ENCODE results near the gene ATMIN.

Gene ATMIN

DNA sequence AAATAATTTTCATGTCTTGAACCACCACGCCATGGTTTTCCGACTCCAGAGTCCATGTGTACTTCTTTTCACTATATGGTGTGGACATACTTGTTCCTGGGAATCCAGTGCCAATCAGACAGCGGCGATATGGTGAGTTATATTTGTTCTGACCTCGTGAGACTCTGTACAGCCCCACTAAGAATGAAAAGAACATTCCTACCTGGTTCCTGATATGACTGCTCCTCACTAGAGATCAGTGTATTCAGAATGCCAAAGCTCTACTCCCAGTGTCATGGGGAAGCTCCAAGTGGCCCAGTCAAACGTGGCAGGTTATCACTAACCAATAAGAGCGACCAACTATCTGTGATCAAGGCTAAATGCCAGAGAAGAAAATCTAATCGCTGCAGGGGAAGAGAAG, 35.3 kb downstream of the ATMIN start:
- TF ChIP-seq, protein P1, sequence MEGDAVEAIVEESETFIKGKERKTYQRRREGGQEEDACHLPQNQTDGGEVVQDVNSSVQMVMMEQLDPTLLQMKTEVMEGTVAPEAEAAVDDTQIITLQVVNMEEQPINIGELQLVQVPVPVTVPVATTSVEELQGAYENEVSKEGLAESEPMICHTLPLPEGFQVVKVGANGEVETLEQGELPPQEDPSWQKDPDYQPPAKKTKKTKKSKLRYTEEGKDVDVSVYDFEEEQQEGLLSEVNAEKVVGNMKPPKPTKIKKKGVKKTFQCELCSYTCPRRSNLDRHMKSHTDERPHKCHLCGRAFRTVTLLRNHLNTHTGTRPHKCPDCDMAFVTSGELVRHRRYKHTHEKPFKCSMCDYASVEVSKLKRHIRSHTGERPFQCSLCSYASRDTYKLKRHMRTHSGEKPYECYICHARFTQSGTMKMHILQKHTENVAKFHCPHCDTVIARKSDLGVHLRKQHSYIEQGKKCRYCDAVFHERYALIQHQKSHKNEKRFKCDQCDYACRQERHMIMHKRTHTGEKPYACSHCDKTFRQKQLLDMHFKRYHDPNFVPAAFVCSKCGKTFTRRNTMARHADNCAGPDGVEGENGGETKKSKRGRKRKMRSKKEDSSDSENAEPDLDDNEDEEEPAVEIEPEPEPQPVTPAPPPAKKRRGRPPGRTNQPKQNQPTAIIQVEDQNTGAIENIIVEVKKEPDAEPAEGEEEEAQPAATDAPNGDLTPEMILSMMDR (IDR thresholded peaks at IDR 0.05; ENCODE audit: low read depth, low read length): no peak
- no peak for DNase-seq (ENCODE audit: low read depth, low spot score)
- no peak overlapping the region for H3K4me3 ChIP-seq (ENCODE audit: low read depth, low read length)
- in situ Hi-C loops (cut with HindIII; ENCODE audit: low sequenced_read_pairs): no loop called here

DNA sequence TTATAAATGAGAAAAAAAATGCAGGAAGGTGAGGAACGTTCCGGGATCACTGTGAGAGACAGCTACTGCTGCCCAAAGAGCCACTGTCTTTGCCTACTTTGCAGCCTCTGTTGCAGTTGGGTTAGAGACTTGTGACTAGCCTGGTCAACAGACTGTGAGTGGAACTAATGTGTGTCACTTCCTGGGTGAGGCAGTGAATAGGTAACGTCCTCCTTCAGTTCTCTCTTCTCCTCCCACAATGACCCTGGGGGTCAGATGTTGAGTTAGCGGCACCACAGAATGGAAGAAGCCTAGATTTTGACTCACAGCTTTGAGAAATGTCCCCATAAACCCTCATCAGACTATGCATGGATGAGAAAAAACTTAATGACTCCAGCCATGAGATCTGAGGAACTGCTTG, 36.2 kb downstream of the ATMIN start:
- TF ChIP-seq, protein P1 (IDR thresholded peaks at IDR 0.05; ENCODE audit: low read depth, low read length): no peak
- DNase-seq (ENCODE audit: low read depth, low spot score): no peak
- in situ Hi-C loops (cut with HindIII; ENCODE audit: low sequenced_read_pairs): no loop called here
- no peak overlapping the region for H3K4me3 ChIP-seq (ENCODE audit: low read depth, low read length)

DNA sequence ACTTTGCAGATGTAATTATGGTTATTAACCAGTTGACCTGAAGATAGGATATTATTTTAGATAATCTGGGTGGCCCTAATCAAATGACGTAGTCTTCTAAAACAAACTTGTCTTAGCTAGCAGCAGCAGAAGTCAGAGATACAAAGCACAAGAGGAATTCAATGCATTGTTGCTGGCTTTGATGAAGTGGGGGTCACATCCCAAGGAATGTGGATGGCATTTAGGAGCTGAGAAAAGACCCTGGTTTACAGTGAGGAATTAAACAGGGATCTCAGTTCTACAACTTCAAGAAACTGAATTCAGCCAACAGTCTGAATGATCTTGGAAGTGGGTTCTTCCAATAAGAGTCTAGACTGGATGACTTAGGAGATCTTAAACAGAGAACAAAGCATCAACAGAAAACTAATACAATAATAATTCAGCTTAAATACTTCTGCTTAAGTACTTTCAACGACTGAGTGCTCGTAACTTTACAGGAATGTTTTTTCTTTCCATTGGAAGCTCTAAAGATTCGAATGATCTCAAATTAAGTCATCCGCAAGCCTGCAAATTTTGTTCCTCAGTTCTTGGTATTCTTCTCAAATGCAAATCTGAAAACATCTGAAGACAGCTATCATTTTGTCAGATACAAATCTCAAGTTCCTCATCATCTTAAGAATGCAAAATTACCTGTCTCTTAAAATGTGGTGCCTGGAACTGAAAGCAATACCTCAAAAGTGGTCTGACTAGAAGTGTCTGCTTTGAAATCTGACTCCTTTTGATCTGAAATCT, 38.1 kb downstream of the ATMIN start:
- no peak for DNase-seq (ENCODE audit: low read depth, low spot score)
- in situ Hi-C loops (cut with HindIII; ENCODE audit: low sequenced_read_pairs): no loop called here
- H3K4me3 ChIP-seq (ENCODE audit: low read depth, low read length): no peak overlapping the region
- TF ChIP-seq, protein P1 (IDR thresholded peaks at IDR 0.05; ENCODE audit: low read depth, low read length): no peak

DNA sequence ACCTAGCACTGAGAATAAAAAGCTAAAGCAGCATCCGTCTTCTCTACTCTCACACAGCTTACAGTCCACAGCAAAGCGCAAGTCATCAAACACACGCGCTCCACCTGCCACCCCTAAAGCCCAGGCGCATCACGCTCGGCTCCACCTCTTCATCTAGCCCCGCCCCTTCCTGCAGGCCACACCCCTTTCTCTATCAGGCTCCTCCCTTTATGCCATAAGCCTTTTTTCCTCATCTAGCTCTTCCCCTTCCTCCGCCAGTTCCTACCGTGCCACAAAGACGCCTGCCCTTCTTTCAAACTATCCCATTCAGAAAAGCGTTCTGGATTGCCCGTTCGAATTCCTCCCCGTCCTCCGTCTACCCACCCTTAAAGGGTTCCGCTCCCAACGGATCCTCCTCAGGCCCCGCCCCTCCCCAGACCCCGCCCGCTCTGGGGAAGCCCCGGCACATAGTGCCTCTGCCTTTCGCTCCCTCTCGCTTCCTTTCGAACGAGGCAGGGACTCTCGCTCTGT, 41.0 kb downstream of the ATMIN start:
- no peak for DNase-seq (ENCODE audit: low read depth, low spot score)
- TF ChIP-seq, protein P1 (IDR thresholded peaks at IDR 0.05; ENCODE audit: low read depth, low read length): no peak
- peak overlapping the region; percentile 68 for H3K4me3 ChIP-seq (ENCODE audit: low read depth, low read length)
- in situ Hi-C loops (cut with HindIII; ENCODE audit: low sequenced_read_pairs): no loop called here

DNA sequence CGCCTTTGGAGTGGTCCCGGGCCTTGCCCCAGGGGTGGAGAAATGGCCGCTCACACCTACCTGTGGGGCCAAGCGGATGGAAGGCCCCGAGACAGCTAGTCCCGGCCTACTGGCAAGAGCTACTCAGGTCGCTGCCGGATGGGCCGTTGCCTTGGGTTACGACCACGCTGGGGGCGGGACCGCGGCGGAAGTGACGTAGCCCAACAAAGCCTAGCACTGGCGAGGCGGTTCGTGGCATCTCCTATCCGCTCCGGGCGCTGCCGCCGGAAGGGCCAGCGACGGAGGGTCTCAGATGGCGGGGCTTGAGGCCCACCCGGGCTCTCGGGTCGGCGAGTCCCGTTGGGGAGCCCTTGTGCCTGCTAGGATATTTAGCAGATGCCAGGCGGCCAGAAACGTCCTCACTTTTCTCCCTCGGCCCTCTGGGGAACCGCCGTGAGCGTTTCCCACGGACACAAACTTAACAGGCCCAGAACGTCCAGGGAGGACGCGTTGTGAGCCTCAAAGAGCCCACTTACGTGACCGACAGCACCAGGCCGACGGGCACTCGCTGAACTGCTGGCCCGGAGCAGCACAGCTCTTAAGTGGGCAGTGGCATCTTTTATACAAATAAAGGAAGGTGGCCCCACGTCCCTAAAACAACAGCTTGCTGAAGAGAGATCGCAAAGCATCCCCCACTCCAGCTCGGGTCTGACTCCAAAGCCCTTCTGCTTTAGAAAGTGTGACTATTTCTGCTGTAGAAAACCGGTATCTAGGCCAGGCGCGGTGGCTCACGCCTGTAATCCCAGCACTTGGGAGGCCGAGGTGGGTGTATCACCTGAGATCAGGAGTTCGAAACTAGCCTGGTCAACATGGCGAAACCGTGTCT, 41.7 kb downstream of the ATMIN start, which contains the start of gene C16orf46:
TSS of gene C16orf46 (minus strand) at position 163 of the 865 bp plus-strand sequence. CDS start 13,283 bp downstream, outside the sequence.
- DNase-seq (ENCODE audit: low read depth, low spot score): peak; percentile 97
- TF ChIP-seq, protein P1 (IDR thresholded peaks at IDR 0.05; ENCODE audit: low read depth, low read length): no peak
- in situ Hi-C loops (cut with HindIII; ENCODE audit: low sequenced_read_pairs): no loop called here
- peak within 1 kb of the TSS; percentile 68 for H3K4me3 ChIP-seq (ENCODE audit: low read depth, low read length)

DNA sequence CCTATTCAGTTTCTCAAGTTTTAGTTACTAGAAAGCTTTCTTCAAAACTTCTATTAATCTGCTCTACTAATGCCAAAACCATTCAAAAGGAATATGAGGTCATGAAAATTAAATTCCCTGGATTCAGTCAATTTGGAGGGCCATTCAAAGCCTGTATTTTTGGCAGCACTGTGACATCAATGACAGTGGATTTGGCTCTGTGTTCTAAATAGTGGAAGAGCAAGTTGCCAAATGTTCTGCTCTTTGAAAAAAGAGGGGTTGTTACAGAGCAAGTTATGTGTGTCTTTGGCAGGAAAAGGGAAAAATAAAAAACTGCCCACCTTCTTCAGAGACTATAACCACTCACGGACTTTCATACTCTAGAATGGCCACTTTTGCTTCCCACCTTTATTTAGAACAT, 44.6 kb downstream of the ATMIN start:
- no peak for DNase-seq (ENCODE audit: low read depth, low spot score)
- TF ChIP-seq, protein P1 (IDR thresholded peaks at IDR 0.05; ENCODE audit: low read depth, low read length): no peak
- in situ Hi-C loops (cut with HindIII; ENCODE audit: low sequenced_read_pairs): no loop called here
- H3K4me3 ChIP-seq (ENCODE audit: low read depth, low read length): no peak overlapping the region
